HUDEP-2 (cell line): ENCODE data around the gene ADARB2.
"Not testable (repeated sequence)": the region's sequence is repeated elsewhere in the genome, so short reads cannot be mapped to it uniquely, and the experiment has no call there.

ENCODE experiments used
- DNase-seq, 76 experiments: peaks; one replicate each; lab custom pipeline; 2025; ENCODE audit not compliant: unreplicated experiment in 76 of 76; lab: John Stamatoyannopoulos, UW

Gene ADARB2

DNA sequence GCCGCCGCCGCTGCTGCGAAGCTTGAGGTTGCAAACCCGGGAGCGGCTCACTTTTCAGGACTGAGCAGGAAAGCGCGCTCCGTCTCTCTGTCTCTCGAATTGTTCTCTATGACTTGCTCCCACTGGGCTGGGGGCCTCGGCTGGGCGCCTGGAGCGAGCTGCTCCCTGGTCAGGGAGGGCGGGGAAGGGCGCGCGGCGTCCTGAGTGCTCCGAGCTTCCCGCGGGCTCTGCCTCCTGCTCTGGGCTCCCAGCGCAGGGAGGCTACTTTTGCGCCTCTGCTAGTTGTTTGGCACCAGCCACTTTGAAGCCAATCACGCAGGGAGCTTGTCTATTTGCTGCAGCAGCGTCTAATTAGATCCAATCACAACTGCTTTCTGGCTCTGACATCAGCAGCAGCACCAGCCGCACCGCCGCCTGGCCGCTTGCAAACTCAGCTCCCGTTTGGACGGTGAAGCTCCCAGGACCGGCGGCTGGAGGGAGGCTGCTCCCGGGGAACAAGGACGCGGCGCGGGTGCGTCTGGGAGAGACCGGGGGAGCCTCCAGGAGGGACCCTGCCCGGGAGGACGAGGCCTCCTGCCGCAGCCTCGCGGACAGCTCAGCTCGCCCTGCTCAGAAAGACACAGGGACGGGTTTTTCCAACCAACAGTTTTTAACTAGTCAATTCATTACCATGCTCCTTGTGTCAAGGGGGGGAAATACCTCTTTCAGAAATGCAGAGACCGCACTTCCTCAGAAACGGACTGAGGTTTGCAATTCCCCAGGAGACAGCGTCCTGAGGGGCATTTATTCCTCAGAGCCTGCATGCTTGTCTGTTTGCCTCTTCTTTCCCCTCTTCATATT is at the start of gene ADARB2:
Gene ADARB2 (minus strand): TSS at position 304 of the 840 bp plus-strand sequence.
- DNase-seq, result no peak

GRCh38 chr10:1785835-1786234 is 48.5 kb upstream of the ADARB2 start:
- no peak for DNase-seq

DNA sequence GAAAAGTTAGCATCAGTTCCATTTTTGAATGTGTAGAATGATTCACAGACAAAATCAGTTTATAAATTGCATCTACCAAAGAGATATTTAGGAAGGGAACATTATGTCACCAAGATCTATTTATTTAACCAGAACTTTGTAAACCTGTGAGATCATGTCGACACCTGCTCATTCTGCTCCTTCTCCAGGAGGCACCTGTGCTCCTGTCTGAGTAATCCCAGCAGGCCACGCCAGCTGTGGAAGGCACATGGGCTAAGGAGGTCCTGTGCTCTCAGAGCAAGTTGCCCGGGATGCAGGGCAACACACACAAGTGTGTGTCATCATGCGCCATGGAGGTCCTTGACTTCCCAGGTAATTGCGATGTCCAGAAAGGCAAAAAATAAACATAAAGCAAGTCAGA is 45.5 kb upstream of the ADARB2 start:
- no peak for DNase-seq

DNA sequence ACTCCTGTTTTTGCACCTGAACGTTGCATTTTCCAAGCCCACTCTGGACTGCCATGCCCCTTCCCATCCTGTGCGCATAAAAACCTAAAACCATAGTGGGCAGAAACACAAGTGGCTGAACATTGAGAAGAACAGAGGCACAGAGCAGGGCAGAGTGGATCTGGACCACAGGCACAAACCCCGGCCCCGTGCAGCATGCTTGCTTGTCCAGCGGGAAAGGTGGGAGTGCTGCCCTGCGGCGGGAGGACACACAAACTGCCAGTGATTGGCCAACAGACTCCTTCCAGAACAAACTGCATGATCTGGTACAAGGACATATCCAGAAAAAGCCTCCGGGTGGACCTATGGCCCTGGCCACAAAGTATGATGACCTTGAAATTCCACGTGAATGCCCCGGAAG is 42.5 kb upstream of the ADARB2 start:
- DNase-seq, result no peak

DNA sequence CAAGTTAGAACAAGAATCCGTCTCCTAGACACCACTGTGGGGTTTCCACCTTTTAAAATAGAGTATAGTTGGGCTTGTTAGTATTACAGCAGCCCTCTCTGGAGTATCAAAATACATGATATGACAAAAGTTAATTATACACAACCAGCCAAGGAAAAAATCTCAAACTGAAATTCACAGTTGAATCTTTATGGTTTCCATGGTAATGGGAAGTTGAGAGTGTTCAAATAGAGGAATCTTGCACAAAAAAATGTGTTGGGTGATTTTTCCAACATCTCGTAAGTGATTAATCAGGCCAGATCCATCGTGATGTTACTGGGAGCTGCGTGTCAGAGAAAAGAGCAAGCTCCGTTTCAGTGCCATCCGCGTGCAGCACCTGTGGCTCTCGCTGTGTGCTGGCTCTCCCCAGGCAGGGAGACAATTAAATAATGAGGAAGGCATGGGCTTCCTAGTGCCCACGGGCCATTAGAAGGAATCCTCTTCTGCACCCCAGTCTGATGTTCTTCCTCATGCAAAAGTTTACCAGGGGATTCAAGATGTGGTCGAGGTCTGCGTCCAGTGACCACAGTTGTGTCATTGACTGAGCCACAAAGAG is 41.1 kb upstream of the ADARB2 start:
- DNase-seq, result no peak

GRCh38 chr10:1776127-1776662 is 38.9 kb upstream of the ADARB2 start:
- no peak for DNase-seq

DNA sequence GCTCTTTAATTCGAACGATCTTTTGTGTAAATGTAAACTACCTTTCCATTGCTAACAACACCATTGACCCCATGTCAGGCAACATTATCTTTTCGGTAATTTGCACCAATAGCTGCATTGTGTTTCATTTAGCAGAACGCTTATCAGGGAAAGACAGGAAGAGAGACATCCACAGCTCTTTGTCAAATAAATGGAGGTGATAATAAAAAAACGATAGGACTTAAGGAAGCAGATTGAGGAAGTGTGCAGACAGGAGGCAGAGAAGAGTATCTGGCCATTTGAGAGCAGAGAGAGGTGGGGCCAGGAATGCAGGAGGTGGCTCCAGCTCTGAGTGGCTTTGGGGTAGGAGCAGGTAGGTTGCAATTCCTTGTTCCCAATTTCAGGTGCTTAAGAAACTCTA is 37.5 kb upstream of the ADARB2 start:
- DNase-seq, result no peak

GRCh38 chr10:1773204-1773603 is 35.9 kb upstream of the ADARB2 start:
- not testable (repeated sequence) for DNase-seq

- DNase-seq, result no peak
These were observed 28.7 kb upstream of the ADARB2 start for GRCh38 chr10:1766049-1766448.

DNA sequence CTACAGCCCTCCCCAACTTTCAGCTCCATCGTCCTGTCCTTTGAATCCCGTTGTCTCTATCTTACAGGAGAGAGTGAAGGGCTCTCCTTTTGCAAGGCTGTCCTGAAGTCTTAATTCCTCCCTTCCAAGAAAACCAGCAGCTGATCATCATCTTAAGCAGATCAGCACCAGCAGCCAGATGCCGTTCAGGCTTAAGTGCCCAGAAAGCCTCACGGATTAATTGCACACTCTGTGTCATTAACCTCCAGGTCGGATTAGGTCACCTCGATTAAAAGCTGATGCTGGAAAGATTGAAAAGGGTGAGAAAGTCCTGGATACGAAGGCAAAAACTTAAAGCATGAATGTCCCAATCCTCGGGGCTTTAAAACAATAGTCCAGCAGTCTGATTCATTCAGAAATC is 24.8 kb upstream of the ADARB2 start:
- DNase-seq, result no peak

DNA sequence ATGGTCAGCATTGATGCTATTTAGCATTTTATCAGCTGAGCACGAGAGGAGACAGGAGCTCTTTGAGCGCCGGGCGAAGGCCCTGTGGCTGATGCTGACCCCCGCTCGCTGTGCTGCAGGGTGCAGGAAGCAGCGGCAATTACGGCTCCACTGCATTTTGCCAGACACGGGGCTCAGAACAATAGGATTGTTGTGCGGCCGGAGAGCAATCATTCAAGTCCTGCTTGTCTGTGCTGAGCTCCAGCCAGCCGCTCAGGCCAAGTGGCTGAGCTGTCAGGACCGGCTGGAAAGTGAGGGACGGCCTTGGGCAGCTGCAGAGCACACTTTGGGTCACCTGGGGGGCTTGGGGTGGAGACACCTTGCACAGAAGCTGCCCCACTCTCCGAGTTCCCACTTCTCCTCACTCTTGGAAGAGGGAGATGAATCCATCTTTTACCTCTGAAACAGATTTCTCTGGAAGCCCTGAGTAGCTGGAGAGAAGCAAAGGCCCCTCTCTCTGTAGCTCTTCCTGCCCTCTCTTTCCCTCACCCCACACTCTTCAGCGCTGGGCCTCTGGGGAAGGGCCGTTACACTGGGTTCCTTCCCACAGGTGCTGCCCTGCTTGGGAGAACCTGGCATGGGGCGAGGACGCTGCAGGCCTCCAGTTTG is 17.3 kb upstream of the ADARB2 start:
- DNase-seq, result no peak

- DNase-seq, result no peak
These were observed 14.8 kb upstream of the ADARB2 start for GRCh38 chr10:1752153-1752552.

DNA sequence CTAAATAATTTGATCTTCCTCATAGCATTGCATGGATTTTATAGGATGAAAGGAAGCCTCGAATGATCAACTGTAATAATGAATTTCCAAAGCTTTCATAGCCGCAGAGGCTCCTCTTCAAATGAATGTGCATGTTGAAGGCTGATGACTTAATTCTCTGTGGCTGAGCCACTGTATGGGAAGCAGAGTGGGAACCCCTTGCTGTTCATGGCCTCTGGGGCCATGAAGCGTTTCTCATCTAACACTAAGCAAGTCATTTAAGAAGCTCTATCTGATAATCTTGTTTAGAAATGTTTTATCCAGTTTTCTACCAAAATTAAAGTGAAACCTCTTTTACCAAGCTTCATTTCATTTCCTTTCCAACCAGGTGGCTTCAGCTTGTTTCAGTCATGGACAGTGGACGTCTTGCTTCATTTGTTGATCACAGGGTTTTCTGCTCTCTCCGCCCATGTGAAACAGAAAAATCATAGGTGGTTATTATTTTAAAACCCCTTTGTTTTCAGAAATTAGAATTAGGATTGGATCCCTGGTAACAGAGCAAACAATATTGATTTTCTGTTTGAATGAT is 10.3 kb upstream of the ADARB2 start:
- DNase-seq, result no peak

DNA sequence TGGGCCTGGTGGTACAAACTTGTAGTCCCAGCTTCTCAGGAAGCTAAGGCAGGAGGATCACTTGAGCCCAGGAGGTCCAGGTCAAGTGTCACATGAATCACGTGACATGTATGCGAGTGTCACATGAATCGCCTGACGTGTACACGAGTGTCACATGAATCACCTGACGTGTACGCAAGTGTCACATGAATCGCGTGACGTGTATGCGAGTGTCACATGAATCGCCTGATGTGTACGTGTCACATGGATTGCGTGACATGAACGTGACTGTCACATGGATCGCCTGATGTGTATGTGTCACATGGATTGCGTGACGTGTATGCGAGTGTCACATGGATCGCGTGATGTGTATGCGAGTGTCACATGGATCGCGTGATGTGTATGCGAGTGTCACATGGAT is 9.5 kb upstream of the ADARB2 start:
- DNase-seq, result no peak

- DNase-seq, result no peak
These were observed 8.6 kb upstream of the ADARB2 start for GRCh38 chr10:1745780-1746456.

GRCh38 chr10:1744524-1744923 is 7.2 kb upstream of the ADARB2 start:
- no peak for DNase-seq

- no peak for DNase-seq
These were observed 5.8 kb upstream of the ADARB2 start for GRCh38 chr10:1743141-1743540.

- no peak for DNase-seq
These were observed 4.1 kb upstream of the ADARB2 start for GRCh38 chr10:1741450-1741849.

DNA sequence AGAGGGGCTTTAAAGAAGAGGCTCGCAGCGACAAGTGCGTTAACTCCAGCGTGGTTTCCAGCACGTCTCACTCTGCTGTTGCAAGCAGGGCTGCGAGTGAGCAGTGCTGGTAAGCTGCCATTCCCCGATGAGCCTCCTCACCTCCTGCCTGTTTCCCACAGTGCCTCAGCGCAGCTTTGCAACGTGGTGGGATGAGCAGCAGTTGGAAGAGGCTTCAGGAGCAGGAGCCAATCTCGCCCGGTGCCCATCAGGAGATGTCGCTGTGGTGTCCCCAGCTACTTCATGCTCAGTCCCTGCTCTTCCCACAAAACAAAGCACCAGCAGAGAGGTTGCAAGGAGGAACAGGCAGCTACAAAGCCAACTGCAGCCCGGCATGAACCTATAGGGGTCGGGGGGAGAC is 2.4 kb upstream of the ADARB2 start:
- no peak for DNase-seq

DNA sequence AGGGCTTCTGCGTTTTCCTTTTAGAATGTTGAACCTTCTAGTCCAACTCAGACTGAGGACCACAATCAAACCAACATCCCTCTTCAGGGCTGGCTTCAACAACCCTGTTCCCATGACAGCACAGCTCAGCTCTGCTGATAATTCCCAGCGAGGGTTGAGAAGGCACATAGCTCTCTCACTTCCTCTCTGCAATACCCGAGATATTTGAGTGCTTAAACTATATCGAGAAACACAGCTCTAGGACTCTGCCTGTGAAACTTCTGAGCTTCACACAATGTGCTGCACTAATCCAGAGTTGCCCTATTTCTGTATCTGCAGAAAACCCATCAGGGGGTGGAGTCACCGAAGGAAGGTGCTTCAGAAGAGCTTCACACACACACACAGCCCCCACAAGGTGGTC is 1.6 kb upstream of the ADARB2 start:
- no peak for DNase-seq

GRCh38 chr10:1736972-1737221 is 428 bp downstream of the ADARB2 start:
- DNase-seq, result no peak
